K562 (cell line): ENCODE data around the gene ABR. TPM values are rescaled to one million over a fixed set of nuclear protein-coding genes. Genes with fewer than 3 reads are reported as not detected.

Source experiments
- ARNT ChIP-seq, 2 experiments: fragments of 450-650 bp; IDR thresholded peaks; 2 replicates each; pipeline ENCODE4 v1.6.1; 2016; ENCODE audit warnings: mild to moderate bottlenecking in 1 of 2
- EP300 ChIP-seq: IDR thresholded peaks from 2 replicates; pipeline ENCODE4 v1.6.1; 2012; ENCODE audit warnings: low read length, improper control_type of control experiment
- JUND ChIP-seq, 2 experiments: IDR thresholded peaks; 2 replicates in 1 of 2; 3 replicates in 1 of 2; pipeline ENCODE4 v1.6.1; 2011; ENCODE audit warnings: borderline replicate concordance in 2 of 2, low read depth in 2 of 2, low read length in 2 of 2, improper control_type of control experiment in 1 of 2, missing biosample characterization in 1 of 2, missing genetic modification characterization in 1 of 2, missing genetic modification reagents in 1 of 2
- KAT2B ChIP-seq: IDR thresholded peaks from one replicate; pipeline ENCODE4 v1.6.1; 2012; ENCODE audit warnings: low read depth, mild to moderate bottlenecking, control low read depth, inconsistent platforms, low read length, moderate library complexity
- KDM2B ChIP-seq: fragments of 250-450 bp; sonication (Bioruptor Pico); IDR thresholded peaks from 2 replicates; pipeline ENCODE4 v1.8.0; 2021; ENCODE audit warnings: mild to moderate bottlenecking, moderate library complexity
- RB1 ChIP-seq: fragments of 450-650 bp; IDR thresholded peaks from 2 replicates; pipeline ENCODE4 v1.6.1; 2017; ENCODE audit warnings: low read depth, mild to moderate bottlenecking
- SMARCA5 ChIP-seq: fragments of 450-650 bp; IDR thresholded peaks from 2 replicates; pipeline ENCODE4 v1.6.1; 2016
- TBL1XR1 ChIP-seq, 2 experiments: IDR thresholded peaks; 2 replicates each; pipeline ENCODE4 v1.6.1; 2012; ENCODE audit warnings: improper control_type of control experiment in 2 of 2, low read length in 2 of 2, mild to moderate bottlenecking in 1 of 2
- ZBED1 ChIP-seq: IDR thresholded peaks from 2 replicates; pipeline ENCODE4 v1.6.1; 2014
- ZBTB1 ChIP-seq: sonication (generic); formaldehyde crosslinking; IDR thresholded peaks from 2 replicates; pipeline ENCODE4 v1.8.1; 2023; ENCODE audit warnings: missing genetic modification reagents, low read depth, mild to moderate bottlenecking, borderline replicate concordance
- ZBTB7A ChIP-seq: IDR thresholded peaks from 2 replicates; pipeline ENCODE4 v1.6.1; 2011; ENCODE audit warnings: low read depth, mild to moderate bottlenecking, low read length, moderate library complexity, borderline replicate concordance; ENCODE audit not compliant: control insufficient read depth
- ZNF384 ChIP-seq: IDR thresholded peaks from 2 replicates; pipeline ENCODE4 v1.6.1; 2012; ENCODE audit warnings: low read depth, low read length, improper control_type of control experiment
- polyA plus RNA-seq, 8 experiments: library from polyadenylated mRNA; depleted of rRNA in 4 of 8; stranded (reverse) in 5 of 8; unstranded in 3 of 8; fragments of >200 nt; fragmentation: Nextera tagmentation in 2 of 8; fragmentation: Illumina TruSeq in 1 of 8; extraction: Ambion mirVana in 2 of 8; extraction: Trizol in 1 of 8; gene quantifications; 2 replicates each; pipeline versions ENCODE4 v1.2.1 to v1.2.3, GENCODE V29; 2011 to 2014; ENCODE audit warnings: inconsistent platforms in 1 of 8, missing spikeins in 1 of 8
- total RNA-seq, 7 experiments: library from RNA; depleted of rRNA in 6 of 7; stranded (reverse); fragments of >200 nt in 6 of 7; fragmentation: Illumina TruSeq in 2 of 7; extraction: Trizol in 2 of 7; gene quantifications; 2 replicates each; pipeline versions ENCODE4 v1.2.1 to v1.2.3, GENCODE V29; 2011 to 2021; ENCODE audit warnings: low replicate concordance in 1 of 7
- TF ChIP-seq, protein P1 (sequence below): fragments of 450-650 bp; IDR thresholded peaks from 2 replicates; pipeline ENCODE4 v1.6.1; 2018; ENCODE audit not compliant: partially characterized antibody
- TF ChIP-seq, protein P2 (sequence below), 2 experiments: IDR thresholded peaks; 2 replicates each; pipeline ENCODE4 v1.6.1; 2011; ENCODE audit warnings: borderline replicate concordance in 1 of 2, control low read depth in 1 of 2, low read depth in 1 of 2, low read length in 1 of 2, mild to moderate bottlenecking in 1 of 2, mixed read lengths in 1 of 2, moderate library complexity in 1 of 2; ENCODE audit not compliant: insufficient read depth in 1 of 2, insufficient read length in 1 of 2, poor library complexity in 1 of 2, severe bottlenecking in 1 of 2; ENCODE audit errors: extremely low read depth in 1 of 2
- TF ChIP-seq, protein P3 (sequence below): fragments of 450-650 bp; formaldehyde crosslinking; IDR thresholded peaks from 2 replicates; pipeline ENCODE4 v1.4.0; 2022; ENCODE audit warnings: missing genetic modification characterization
- TF ChIP-seq, protein P4 (sequence below): fragments of 450-650 bp; IDR thresholded peaks from 2 replicates; pipeline ENCODE4 v1.6.1; 2016; ENCODE audit warnings: missing biosample characterization, missing genetic modification characterization

The ABR gene
- total and polyA plus RNA-seq, 9 of the 15 experiments (the other 6 are each of a cell fraction or from before 2014, with no cell fraction given) = 0.07 to 1.6 (median 0.37) TPM; not detected in 1

DNA sequence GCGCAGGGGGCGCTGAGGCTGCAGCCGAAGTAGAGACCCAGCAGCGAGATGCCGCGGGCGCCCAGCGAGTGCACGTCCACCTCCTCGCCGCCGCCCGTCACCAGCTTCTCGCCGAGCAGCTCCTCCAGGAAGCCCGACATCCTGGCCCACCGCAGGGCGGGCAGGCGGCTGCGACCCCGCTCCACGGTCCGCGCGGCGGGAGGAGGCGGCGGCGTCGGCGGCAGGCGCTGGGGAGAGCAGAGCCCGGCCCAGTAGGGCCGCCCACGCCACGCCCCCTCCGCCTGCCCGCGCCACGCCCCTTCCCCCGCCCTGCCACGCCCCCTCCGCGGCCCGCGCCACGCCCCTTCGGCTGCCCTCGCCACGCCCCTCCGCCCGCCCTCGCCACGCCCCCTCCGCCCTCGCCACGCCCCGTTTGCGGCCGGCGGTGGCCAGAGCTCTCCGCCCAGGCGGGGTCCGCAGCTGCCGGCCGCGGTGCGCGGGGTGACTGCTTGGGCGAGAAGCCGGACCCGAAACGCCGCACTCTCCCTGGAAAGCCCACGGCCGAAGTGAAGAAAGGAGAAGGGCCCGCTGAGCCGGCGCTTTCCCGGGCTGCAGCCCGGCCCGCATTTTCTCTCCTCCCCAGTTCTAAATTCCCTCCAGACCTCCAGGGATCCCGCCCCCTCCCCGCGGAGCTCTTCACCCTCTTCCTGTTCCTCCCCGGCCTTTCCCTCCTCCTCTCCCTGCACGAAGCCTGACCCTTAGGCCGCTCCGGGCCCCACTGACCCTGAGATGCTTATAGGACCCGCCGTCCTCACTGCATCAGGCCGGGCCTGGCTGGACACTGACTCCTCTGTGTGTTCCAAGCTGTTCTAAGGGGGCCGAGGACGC, 200.0 kb downstream of the ABR start, which contains the start of gene NXN (continued):
- TF ChIP-seq, protein P1, sequence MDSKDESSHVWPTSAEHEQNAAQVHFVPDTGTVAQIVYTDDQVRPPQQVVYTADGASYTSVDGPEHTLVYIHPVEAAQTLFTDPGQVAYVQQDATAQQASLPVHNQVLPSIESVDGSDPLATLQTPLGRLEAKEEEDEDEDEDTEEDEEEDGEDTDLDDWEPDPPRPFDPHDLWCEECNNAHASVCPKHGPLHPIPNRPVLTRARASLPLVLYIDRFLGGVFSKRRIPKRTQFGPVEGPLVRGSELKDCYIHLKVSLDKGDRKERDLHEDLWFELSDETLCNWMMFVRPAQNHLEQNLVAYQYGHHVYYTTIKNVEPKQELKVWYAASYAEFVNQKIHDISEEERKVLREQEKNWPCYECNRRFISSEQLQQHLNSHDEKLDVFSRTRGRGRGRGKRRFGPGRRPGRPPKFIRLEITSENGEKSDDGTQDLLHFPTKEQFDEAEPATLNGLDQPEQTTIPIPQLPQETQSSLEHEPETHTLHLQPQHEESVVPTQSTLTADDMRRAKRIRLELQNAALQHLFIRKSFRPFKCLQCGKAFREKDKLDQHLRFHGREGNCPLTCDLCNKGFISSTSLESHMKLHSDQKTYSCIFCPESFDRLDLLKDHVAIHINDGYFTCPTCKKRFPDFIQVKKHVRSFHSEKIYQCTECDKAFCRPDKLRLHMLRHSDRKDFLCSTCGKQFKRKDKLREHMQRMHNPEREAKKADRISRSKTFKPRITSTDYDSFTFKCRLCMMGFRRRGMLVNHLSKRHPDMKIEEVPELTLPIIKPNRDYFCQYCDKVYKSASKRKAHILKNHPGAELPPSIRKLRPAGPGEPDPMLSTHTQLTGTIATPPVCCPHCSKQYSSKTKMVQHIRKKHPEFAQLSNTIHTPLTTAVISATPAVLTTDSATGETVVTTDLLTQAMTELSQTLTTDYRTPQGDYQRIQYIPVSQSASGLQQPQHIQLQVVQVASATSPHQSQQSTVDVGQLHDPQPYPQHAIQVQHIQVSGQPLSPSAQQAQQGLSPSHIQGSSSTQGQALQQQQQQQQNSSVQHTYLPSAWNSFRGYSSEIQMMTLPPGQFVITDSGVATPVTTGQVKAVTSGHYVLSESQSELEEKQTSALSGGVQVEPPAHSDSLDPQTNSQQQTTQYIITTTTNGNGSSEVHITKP = peak; percentile 74
- TF ChIP-seq, protein P2, sequence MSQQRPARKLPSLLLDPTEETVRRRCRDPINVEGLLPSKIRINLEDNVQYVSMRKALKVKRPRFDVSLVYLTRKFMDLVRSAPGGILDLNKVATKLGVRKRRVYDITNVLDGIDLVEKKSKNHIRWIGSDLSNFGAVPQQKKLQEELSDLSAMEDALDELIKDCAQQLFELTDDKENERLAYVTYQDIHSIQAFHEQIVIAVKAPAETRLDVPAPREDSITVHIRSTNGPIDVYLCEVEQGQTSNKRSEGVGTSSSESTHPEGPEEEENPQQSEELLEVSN (IDR thresholded peaks at IDR 0.05; ENCODE audit: borderline replicate concordance in 1 of 2, extremely low read depth in 1 of 2, insufficient read depth in 1 of 2, insufficient read length in 1 of 2, low read depth in 1 of 2, low read length in 1 of 2, poor library complexity in 1 of 2, severe bottlenecking in 1 of 2) = peak in 1 of 2 experiments; percentile 70
- TF ChIP-seq ARNT (IDR thresholded peaks at IDR 0.05) (no peak), EP300 (no peak), RB1 (peak; percentile 25; the same call in 1 of the 2 replicates), KAT2B (no peak), ZBED1 (no peak), KDM2B (0 out of 2 replicates have a peak, but pooled peaks have one; percentile 50), ZBTB7A (peak; percentile 43; the same call in 1 of the 2 replicates), TBL1XR1 (IDR thresholded peaks at IDR 0.05; ENCODE audit: low read length in 2 of 2) (no peak), JUND (IDR thresholded peaks at IDR 0.05; ENCODE audit: borderline replicate concordance, low read depth, low read length) (no peak), JUND (tag; IDR thresholded peaks at IDR 0.05; ENCODE audit: borderline replicate concordance, low read depth, low read length) (no peak), SMARCA5 (no peak), ZBTB1 (no peak), ZNF384 (no peak)
- TF ChIP-seq, protein P3, sequence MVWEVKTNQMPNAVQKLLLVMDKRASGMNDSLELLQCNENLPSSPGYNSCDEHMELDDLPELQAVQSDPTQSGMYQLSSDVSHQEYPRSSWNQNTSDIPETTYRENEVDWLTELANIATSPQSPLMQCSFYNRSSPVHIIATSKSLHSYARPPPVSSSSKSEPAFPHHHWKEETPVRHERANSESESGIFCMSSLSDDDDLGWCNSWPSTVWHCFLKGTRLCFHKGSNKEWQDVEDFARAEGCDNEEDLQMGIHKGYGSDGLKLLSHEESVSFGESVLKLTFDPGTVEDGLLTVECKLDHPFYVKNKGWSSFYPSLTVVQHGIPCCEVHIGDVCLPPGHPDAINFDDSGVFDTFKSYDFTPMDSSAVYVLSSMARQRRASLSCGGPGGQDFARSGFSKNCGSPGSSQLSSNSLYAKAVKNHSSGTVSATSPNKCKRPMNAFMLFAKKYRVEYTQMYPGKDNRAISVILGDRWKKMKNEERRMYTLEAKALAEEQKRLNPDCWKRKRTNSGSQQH = no peak
- TF ChIP-seq, protein P4, sequence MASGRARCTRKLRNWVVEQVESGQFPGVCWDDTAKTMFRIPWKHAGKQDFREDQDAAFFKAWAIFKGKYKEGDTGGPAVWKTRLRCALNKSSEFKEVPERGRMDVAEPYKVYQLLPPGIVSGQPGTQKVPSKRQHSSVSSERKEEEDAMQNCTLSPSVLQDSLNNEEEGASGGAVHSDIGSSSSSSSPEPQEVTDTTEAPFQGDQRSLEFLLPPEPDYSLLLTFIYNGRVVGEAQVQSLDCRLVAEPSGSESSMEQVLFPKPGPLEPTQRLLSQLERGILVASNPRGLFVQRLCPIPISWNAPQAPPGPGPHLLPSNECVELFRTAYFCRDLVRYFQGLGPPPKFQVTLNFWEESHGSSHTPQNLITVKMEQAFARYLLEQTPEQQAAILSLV (tag) = no peak
